Measurements from ENCODE around the gene GPC6.

- TF ChIP-seq CTCF (IDR thresholded peaks at IDR 0.05; ENCODE audit: low read depth, low read length) = no peak
- TF ChIP-seq EZH2phosphoT487 (IDR thresholded peaks at IDR 0.05; ENCODE audit: low read depth) = no peak
Observed at GRCh38 chr13:94109715-94110374, 883.2 kb downstream of the GPC6 start.
